OCI-LY1 (cell line): ENCODE results near the gene GNAI2.
"Not testable (repeated sequence)": the region's sequence is repeated elsewhere in the genome, so short reads cannot be mapped to it uniquely, and the experiment has no call there.

ENCODE experiments used
- H2AFZ ChIP-seq: fragments of 200-600 bp; sonication (generic), shearing (Covaris generic); 2 replicates; pipeline ENCODE4 v1.6.0; 2014; ENCODE audit warnings: antibody characterized with exemption, mild to moderate bottlenecking, low read length
- H3F3A ChIP-seq: fragments of 200-600 bp; sonication (generic), shearing (Covaris generic); 2 replicates; pipeline ENCODE4 v1.6.0; 2014; ENCODE audit warnings: mild to moderate bottlenecking, antibody characterized with exemption, low read length, moderate library complexity; ENCODE audit not compliant: insufficient read depth
- H3K27ac ChIP-seq: fragments of 200-600 bp; sonication (generic); 2 replicates; pipeline ENCODE4 v1.5.1; 2014; ENCODE audit warnings: low read length, mixed run types, mild to moderate bottlenecking, low read depth; ENCODE audit not compliant: poor library complexity, severe bottlenecking
- H3K27me3 ChIP-seq: fragments of 200-600 bp; sonication (generic); 2 replicates; pipeline ENCODE4 v1.6.0; 2014; ENCODE audit warnings: antibody characterized with exemption, mild to moderate bottlenecking, low read length, moderate library complexity; ENCODE audit not compliant: insufficient read depth
- H3K36me3 ChIP-seq: fragments of 200-600 bp; sonication (generic); 2 replicates; pipeline ENCODE4 v1.6.1; 2014; ENCODE audit warnings: mild to moderate bottlenecking, antibody characterized with exemption, low read length, moderate library complexity, mixed read lengths; ENCODE audit not compliant: insufficient read depth
- H3K4me1 ChIP-seq: fragments of 200-600 bp; sonication (generic); 2 replicates; pipeline ENCODE4 v1.5.1; 2014; ENCODE audit warnings: mild to moderate bottlenecking, low read length, moderate library complexity; ENCODE audit not compliant: insufficient read depth, severe bottlenecking
- H3K4me2 ChIP-seq: fragments of 200-600 bp; sonication (generic), shearing (Covaris generic); 2 replicates; pipeline ENCODE4 v1.6.1; 2014; ENCODE audit warnings: low read length
- H3K4me3 ChIP-seq: fragments of 200-600 bp; sonication (generic); 2 replicates; pipeline ENCODE4 v1.5.1; 2014; ENCODE audit warnings: low read length, low read depth, mild to moderate bottlenecking, mixed read lengths; ENCODE audit not compliant: poor library complexity, severe bottlenecking
- H3K79me2 ChIP-seq: fragments of 200-600 bp; shearing (Covaris generic); 2 replicates; pipeline ENCODE4 v1.6.1; 2016; ENCODE audit warnings: mixed run types, low read length, mixed read lengths; ENCODE audit not compliant: insufficient read depth
- H3K9ac ChIP-seq: fragments of 200-600 bp; sonication (generic), shearing (Covaris generic); 2 replicates; pipeline ENCODE4 v1.6.1; 2014; ENCODE audit warnings: mild to moderate bottlenecking, low read length, mixed read lengths
- H3K9me2 ChIP-seq: fragments of 200-600 bp; sonication (generic), shearing (Covaris generic); 2 replicates; pipeline ENCODE4 v1.6.1; 2014; ENCODE audit warnings: low read depth, mild to moderate bottlenecking, low read length, mixed read lengths
- H3K9me3 ChIP-seq: fragments of 200-600 bp; shearing (Covaris generic); 2 replicates; pipeline ENCODE4 v1.6.1; 2014; ENCODE audit warnings: low read length, mixed read lengths
- H4K20me1 ChIP-seq: fragments of 200-600 bp; sonication (generic), shearing (Covaris generic); 2 replicates; pipeline ENCODE4 v1.6.0; 2016; ENCODE audit warnings: mild to moderate bottlenecking, low read length; ENCODE audit not compliant: insufficient read depth
- CTCF ChIP-seq: fragments of 200-600 bp; sonication (generic), shearing (Covaris generic); IDR thresholded peaks from 2 replicates; pipeline ENCODE4 v1.5.1; 2017; ENCODE audit warnings: mild to moderate bottlenecking, antibody characterized with exemption, low read length, moderate library complexity, mixed read lengths
- EZH2 ChIP-seq: fragments of 200-600 bp; sonication (generic), shearing (Covaris generic); IDR thresholded peaks from 2 replicates; pipeline ENCODE4 v1.8.0; 2017; ENCODE audit warnings: borderline replicate concordance, mixed run types, mild to moderate bottlenecking, antibody characterized with exemption, low read length, moderate library complexity, mixed read lengths

The GNAI2 gene

GRCh38 chr3:50261505-50261904 is 25.5 kb downstream of the GNAI2 start:
- no peaks in the 10 kb centered on the region for H3K27me3 ChIP-seq
- no peaks in the 10 kb centered on the region for H3K9me2 ChIP-seq
- no peak overlapping the region for H3K27ac ChIP-seq
- H3K9me3 ChIP-seq: no peaks in the 10 kb centered on the region
- no peak overlapping the region for H3K9ac ChIP-seq
- TF ChIP-seq CTCF (no peak), EZH2 (no peak)
- no peaks in the 10 kb centered on the region for H3K79me2 ChIP-seq
- H3K4me2 ChIP-seq: no peak overlapping the region
- no peak overlapping the region for H2AFZ ChIP-seq
- no peaks in the 10 kb centered on the region for H3F3A ChIP-seq
- peaks cover 27% of the 10 kb centered on the region for H3K36me3 ChIP-seq
- H3K4me3 ChIP-seq: no peak overlapping the region
- no peaks in the 10 kb centered on the region for H4K20me1 ChIP-seq
- peaks cover 13% of the 10 kb centered on the region for H3K4me1 ChIP-seq

- not testable (repeated sequence) for H3K9me3 ChIP-seq, H2AFZ ChIP-seq, H3K4me2 ChIP-seq, H4K20me1 ChIP-seq, H3K4me3 ChIP-seq, H3K79me2 ChIP-seq, H3K9me2 ChIP-seq, H3F3A ChIP-seq, H3K9ac ChIP-seq, H3K27me3 ChIP-seq, H3K27ac ChIP-seq
- peaks cover 13% of the 10 kb centered on the region for H3K4me1 ChIP-seq
- peaks cover 20% of the 10 kb centered on the region for H3K36me3 ChIP-seq
Measured at GRCh38 chr3:50262200-50262599, 26.2 kb downstream of the GNAI2 start.

GRCh38 chr3:50262778-50263177 is 26.8 kb downstream of the GNAI2 start:
- H2AFZ ChIP-seq: no peak overlapping the region
- 0 out of 2 replicates have a peak, but pooled peaks cover 3% of the 10 kb centered on the region for H3K27me3 ChIP-seq
- no peaks in the 10 kb centered on the region for H3K79me2 ChIP-seq
- H3F3A ChIP-seq: no peaks in the 10 kb centered on the region
- no peaks in the 10 kb centered on the region for H3K9me3 ChIP-seq
- H4K20me1 ChIP-seq: no peaks in the 10 kb centered on the region
- no peak overlapping the region for H3K4me2 ChIP-seq
- no peak overlapping the region for H3K27ac ChIP-seq
- H3K4me1 ChIP-seq: peaks cover 13% of the 10 kb centered on the region
- H3K9ac ChIP-seq: no peak overlapping the region
- TF ChIP-seq EZH2: no peak
- TF ChIP-seq CTCF: no peak
- peaks cover 14% of the 10 kb centered on the region; the same call in 1 of the 2 replicates for H3K36me3 ChIP-seq
- H3K4me3 ChIP-seq: no peak overlapping the region
- H3K9me2 ChIP-seq: no peaks in the 10 kb centered on the region
